Measurements from ENCODE around the gene CTSF.
"Not testable (repeated sequence)": the region's sequence is repeated elsewhere in the genome, so short reads cannot be mapped to it uniquely, and the experiment has no call there.

CTSF gene

DNA sequence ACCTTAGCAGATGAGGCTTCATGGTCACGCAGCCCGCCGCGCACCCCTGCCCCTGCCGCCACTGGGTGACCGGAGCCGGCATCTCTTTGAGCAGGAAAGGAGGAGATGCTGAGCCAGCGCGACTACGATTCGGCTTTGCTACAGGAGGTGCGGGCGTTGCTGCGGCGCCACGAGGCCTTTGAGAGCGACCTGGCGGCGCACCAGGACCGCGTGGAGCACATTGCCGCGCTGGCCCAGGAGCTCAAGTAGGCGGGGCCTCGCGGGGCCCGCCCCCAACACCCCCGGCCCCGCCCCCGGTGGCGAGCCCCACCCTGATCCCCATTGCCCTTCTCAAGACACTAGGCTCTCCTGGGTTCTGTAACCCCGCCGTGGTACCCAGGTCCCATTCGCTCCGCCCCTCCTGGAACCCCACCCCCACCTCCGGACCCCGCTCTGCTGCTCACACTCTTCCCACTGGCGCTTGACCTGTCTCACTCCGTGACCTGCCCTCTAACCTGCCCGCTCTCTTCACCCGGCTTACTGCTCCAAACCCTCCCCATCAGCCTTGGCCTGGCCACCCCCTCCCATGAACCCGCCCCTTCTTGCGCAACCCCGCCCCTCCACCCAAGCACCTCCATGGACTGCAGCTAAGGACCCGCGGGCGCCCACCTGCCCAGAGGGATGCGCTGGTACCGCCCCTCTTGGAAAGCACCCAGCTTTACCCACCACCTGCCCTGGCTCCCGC, 9.1 kb downstream of the CTSF start:
- DNase-seq (ENCODE audit: low spot score), result no peak

DNA sequence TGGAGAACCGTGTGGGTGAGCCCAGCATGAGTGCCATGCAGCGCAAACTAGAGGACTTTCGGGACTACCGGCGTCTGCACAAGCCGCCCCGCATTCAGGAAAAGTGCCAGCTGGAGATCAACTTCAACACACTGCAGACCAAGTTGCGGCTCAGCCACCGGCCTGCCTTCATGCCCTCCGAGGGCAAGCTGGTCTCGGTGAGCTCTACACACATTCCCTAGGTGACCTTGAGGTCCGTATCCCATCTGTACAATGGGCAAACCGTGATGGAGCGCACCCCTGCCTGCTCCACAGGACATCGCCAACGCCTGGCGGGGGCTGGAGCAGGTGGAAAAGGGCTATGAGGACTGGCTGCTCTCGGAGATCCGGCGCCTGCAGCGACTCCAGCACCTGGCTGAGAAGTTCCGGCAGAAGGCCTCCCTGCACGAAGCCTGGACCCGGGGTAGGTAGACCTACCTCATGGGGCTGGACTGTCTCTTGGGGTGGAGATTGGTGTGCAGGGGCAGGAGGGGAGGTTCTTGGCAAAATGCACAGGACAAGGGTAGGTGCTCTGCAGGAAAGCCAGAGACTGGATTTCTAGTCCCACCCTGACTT, 10.6 kb downstream of the CTSF start:
- no peak for DNase-seq (ENCODE audit: low spot score)

DNA sequence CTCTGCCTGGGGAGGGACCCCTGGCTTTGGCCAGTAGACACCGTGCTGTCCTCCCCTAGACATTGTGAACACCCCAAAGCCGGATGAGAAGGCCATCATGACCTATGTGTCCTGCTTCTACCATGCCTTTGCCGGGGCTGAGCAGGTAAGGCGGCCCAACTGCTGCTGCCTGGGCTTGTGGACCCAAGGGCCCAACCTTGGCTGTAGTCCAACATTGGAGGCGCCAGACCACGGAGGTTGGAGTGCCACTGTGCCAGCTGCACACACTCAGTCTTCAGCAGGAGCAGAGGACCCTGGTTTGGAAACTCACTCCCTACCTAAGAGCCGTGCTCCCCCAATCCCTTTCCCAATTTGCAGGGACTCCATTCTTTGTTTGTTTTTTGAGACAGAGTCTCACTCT, 12.3 kb downstream of the CTSF start:
- no peak for DNase-seq (ENCODE audit: low spot score)

DNA sequence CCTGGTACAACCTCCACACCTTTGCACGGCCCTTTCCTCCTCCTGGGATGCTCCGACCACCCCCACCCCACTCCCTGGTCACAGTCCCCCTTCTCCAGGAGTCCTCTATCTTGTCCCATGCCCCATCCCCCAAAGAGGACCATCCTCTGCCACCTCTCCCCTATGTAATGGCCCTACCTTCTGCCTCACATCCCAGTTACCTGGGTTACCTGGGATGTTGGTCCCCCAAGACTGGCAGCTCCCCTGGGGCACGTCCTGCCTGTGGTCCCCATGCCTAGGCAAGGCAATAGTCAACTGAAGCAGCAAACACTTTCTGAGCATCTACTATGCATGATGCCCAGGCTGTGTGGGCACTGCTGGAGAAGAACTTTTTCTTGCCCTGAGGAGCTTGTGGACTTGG, 13.0 kb downstream of the CTSF start:
- DNase-seq (ENCODE audit: low spot score), result no peak

DNA sequence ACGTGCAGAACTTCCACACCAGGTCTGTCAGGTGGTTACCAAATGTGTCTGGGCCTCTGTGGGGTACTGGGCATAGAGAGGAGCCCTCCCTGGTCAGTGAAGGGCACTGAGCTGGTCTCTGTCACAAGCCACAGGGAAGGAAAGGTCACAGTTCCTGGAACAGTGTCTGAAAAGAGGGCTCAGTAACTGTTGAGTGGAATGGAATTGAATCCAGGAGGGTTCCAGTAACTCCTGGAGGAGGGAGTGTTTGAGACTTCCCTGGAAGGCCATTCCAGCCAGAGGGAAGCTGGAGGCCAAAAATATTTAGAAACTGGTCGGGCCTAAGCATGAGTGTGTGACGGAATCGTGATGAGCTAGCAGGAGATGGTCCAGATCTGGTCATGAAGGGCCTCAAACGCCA, 13.8 kb downstream of the CTSF start:
- DNase-seq (ENCODE audit: low spot score), result no peak

DNA sequence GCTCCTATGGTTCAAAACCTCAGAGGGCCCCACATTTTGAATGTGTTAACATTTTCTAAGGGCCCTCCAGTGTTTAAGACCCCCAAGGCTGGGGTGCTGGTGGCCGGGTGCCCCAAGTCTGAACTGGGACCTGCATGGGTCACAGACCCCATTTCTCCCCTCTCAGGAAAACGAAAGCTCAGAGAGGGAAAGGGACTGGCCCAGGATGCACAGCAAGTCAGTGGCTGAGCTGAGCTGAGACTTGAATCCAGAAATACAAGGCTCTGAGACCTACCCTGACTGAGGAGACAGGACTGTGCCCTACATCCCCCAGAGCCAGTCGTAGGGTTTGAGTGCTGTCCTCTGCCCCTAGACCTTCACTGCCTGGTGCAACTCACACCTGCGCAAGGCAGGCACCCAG, 17.5 kb downstream of the CTSF start:
- DNase-seq (ENCODE audit: low spot score), result no peak

DNA sequence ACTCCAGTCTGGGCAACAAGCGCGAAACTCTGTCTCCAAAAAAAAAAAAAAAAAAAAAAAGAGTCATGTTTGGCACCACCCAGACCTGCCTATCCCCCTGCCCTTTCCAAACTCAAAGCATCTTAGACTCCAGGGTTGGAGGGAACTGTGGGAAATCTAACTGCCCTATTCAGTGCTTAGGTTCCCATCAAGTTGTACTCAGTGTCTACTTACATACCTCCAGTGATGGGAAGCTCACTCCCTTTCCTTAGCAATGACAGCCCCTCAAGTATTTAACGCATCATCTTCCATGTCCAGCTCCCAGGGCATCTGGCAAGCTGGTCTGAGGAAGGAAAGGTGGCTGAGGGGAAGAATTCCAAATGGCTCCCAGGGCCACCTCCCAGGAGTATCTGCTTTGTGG, 18.7 kb downstream of the CTSF start:
- DNase-seq (ENCODE audit: low spot score), result no peak

DNA sequence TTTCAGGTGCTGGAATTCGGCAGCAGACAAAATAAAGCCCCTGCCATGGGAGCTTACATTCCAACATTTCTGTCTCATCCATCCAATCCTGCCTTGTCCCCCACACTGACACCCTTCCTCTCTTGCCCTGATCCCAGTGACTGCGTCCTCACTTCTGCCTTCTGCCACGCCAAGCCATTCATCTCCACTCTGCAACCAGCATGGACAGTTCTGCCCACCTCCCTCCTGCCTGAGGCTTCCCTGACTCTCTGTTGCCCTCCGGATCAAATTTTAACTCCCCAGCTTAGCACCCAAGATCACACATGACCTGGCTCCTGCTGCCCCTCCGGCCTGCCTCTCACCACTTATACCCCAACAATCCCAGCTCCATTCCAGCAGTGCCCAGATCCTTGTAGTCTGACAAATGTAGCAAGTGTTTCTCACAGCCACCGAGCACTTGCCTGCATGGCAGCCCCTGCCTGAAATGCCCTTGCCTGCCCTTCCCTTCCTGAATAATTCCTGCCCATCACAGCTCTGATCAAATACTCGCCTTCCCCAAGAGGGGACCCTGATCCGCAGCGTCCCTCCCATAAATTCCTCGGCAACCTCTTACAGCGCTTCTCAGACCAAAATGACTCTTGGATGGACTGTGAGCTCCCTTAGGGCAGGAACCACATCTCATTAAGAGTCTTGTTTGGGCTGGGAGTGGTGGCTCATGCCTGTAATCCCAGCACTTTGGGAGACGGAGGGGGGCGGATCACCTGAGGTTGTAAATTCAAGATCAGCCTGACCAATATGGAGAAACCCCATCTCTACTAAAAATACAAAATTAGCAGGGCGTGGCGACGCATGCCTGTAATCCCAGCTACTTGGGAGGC, 19.4 kb downstream of the CTSF start:
- DNase-seq (ENCODE audit: low spot score), result no peak

DNA sequence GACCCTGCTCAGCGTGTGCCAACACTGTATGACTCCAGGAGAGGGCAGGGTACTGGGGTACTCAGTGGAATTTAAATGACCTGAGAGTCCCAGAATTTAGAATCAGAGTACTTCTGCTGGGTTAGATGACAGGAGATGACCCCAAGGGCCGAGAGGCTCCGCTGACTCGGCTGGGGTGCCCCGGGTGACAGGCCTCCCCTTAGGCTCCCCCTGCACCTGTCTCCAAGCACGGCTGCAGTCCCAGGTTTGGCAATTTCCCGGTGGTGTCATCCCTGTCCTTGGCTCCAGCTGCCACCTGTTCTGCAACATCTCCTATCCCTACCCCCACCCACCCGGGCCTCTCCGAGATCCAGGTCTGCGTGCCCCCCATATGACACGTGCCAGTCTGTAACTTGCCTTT, 20.4 kb downstream of the CTSF start:
- DNase-seq (ENCODE audit: low spot score), result no peak

DNA sequence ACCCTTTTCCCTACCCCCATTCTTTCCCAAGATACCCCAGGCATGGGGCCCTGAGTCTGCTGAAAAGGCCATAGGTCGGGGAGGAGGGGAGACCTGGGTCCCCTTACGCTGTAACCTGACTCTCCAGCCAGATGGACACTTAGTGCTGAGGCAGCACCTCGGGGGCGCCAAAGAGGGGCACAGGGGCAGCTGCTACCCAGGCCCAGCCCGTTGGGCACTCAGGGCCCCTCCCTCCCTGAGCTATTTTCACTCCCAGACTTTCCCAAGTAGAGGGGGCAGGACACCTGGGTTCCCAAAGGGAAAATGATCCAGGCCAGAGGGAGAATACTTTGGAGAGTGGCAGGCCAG, 20.8 kb downstream of the CTSF start:
- DNase-seq (ENCODE audit: low spot score), result no peak

DNA sequence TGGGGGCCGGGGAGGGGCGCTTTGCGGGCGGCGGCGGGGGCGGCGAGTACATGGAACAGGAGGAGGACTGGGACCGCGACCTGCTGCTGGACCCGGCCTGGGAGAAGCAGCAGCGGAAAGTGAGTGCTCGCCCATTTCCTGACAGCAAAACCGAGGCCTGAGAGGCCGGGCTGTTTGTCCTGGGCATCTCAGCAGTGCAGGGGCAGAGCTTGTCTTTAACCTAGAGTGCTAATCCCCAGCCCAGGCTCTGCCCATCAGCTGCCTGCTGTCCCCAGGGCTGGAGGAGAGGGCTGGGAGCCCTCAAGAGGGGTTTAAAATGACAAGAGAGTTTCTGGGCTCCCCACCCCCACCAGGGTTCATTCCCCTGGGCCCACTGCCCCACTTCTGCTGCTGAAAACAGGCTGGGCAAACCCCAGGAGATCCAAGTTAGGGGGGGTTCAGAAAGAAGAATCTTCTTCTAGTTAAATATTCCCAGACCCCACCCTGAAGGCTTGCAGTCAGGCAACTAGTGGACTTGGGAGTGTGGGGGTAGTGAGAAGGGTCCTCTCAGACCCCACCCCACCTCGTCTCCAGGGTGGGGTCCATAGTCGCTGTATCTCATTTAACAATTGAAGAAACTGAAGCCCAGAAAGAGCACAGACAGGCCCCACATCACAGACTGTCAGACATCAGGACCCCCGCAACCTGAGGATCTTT, 21.3 kb downstream of the CTSF start:
- no peak for DNase-seq (ENCODE audit: low spot score)

DNA sequence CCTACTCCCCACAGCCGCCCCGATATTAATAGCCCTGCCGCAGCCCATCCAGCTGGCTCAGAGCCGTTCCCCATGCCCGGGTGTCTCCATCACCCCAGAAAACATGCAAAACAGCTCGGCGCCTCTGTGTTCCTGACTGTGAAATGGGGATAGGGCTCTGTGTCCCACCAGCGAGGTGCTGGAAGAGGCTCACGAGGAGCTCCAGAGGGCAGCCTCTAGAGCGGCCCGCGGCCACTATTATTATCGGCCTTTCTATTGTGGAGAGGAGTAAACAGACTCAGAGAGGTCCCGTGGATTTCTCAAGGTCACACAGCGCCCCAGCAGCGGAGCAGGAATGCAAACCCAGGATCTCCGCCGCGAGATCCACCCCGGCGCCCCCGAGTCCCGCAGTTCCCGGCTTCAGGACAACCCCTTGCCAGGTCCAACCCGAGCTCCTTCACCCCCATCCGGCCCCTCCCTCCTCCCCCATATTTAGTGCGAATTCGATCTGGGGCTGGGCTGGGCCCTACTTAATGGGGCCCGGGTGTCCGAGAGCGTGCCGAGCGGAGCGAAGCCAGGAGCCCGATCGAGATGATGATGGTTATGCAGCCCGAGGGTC, 21.9 kb downstream of the CTSF start, which contains the start of gene ACTN3:
Gene ACTN3, plus strand, starts transcription at position 536 of the 598 bp plus-strand sequence. Its CDS starts 35 bp downstream, at position 571.
- no peak for DNase-seq (ENCODE audit: low spot score)

DNA sequence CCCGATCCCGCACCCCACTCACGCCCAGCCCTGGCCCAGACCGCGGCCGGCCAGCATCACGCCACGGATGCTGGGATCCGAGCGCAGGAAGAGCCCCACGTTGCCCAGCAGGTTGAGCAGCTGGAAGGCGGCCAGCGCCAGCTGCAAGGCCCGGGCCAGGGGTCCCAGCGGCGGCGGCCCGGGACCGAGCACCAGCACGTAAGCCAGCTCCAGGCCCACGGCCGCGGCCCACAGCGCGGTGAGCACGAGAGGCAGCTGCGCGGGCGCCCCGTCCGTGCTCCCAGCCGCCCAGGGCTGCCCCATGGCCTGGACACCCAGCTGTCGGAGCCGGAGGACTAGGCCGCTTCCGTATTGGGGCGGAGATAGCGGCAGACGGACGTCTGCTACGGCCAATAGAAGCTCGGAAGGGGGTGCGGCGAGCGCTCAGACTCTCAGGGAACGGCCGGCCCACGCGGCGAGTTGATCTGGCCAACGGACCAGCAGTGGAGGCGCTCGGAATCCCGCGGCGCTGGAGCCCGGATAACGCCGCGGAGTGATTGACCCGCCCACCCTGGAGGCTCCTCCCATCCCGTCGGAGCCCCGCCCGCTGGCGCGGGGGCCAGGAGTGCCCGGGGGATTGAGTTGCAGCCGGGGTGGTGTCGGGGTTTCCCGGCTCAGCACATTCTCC, 22.6 kb downstream of the CTSF start, which contains the start of gene ZDHHC24:
Gene ZDHHC24, minus strand, starts transcription at position 348 of the 667 bp plus-strand sequence. Its CDS starts 45 bp downstream, at position 303.
- peak; percentile 99 for DNase-seq (ENCODE audit: low spot score)

DNA sequence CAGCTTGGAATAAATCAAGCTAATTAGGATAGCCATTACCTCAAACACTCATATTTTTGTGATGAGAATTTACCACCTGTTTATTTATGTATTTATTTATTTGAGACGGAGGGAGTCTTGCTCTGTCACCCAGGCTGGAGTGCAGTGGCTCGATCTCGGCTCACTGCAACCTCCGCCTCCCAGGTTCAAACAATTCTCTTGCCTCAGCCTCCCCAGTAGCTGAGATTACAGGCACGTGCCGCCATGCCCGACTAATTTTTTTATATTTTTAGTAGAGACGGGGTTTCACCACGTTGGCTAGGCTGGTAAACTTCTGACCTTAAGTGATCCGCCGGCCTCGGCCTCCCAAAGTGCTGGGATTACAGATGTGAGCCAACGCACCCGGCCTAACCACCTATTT, 23.5 kb downstream of the CTSF start:
- not testable (repeated sequence) for DNase-seq (ENCODE audit: low spot score)

DNA sequence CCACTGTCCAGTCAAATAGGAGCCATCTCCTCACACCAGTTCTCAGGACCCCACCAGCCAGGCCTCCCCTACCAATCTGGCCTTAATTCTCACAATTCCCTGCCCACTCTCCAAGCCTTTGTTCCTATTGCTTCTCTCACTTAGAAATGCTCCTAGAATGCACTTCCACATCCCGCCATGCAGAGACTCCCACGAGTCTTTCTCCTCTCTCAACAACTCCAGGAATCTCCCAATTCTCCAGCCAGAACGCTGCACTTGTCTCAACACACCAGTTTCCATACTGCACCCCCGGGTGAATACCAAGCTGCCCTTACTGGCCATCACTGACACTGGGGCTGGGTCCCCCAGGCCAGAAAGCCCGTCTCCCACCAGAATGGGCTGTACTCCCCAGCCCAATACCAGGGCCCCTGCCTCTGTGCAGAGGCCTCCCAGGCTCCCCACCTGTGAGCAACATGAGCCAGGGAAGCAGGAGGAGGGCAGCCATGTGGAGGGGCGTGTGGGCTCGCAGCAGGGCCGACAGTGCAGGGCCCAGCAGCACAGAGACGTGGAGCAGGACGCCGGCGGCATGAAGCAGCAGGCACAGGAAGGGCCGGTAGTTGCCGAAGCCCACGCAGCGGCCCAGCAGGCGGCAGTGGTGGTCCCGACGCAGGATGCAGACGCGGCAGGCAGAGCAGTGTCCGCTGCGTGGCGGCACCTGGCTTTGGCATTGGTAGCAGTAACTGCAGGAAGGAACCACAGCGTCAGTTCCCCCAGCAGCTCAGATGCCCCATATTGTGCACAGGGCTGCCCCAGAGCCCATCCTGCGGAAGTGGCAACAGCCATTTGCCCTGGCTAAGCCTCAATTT, 24.9 kb downstream of the CTSF start:
- DNase-seq (ENCODE audit: low spot score), result peak; percentile 63

DNA sequence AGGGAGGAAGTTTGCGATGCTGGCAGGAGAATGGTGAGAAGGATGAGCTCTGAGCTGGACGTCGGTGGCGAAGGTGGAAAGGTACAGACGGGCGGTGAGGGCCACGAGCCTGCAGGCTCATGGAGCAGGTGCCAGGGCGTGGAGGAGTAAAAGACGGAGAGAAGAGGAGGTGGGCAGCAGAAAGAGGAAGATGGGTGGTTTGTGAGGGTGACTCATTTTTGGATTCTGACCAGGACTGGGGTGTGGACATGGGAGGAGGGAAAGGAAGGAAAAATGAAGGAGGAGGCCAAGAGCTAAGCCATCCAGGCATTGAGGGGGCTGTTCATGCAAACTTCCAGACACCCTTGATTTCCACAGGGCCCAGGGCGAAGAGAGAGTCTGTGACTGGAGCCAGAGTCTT, 26.0 kb downstream of the CTSF start:
- DNase-seq (ENCODE audit: low spot score), result no peak

DNA sequence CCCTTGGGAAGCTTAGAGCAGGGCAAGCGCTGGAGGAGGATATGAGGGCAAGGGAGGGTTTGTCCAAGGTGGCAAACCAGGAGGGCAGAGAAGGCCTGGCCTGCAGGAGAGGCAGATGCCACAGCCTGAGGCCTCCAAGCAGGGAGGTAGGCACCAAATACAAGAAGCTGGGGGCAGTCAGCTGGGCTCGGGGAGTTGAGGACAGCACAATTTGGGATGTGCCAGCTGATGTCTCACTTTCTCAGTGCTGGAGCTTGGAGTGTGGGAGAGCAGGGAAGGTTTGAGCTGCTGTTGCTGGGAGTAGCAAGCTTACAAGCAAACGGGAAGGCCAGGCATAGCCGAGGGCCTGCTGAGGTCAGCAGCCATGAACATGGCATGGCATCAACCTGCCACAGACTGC, 26.5 kb downstream of the CTSF start:
- DNase-seq (ENCODE audit: low spot score), result no peak

DNA sequence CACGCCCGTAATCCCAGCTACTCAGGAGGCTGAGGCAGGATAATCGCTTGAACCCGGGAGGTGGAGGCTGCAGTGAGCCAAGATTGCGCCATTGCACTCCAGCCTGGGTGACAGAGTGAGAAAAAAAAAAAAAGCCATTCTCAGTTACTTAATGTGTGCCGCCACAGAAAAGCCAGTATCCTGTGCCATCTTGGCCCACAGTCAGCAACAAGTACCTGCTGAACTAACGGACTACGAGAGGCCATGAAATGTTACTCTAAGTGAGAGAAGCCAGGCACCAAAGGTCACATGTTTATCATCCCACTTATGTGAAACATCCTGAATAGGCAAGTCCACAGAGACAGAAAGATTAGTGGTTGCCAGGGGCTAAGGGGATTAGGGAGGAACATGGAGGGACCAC, 27.8 kb downstream of the CTSF start:
- DNase-seq (ENCODE audit: low spot score), result not testable (repeated sequence)

DNA sequence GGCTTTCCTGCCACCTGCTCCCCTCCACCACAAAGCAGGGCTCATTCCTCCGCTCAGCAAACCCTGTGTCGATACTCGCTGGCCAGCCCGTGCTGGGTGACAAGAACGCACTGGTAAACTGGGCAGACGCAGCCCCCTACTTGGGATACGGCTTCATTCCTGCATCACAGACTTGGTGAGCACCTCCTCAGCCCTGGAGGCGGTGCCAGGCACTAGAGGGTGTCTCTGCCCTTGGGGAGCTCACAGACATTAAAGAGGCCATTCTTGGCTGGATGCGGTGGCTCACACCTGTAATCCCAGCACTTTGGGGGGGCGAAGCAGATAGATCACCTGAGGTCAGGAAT, 28.6 kb downstream of the CTSF start:
- no peak for DNase-seq (ENCODE audit: low spot score)

DNA sequence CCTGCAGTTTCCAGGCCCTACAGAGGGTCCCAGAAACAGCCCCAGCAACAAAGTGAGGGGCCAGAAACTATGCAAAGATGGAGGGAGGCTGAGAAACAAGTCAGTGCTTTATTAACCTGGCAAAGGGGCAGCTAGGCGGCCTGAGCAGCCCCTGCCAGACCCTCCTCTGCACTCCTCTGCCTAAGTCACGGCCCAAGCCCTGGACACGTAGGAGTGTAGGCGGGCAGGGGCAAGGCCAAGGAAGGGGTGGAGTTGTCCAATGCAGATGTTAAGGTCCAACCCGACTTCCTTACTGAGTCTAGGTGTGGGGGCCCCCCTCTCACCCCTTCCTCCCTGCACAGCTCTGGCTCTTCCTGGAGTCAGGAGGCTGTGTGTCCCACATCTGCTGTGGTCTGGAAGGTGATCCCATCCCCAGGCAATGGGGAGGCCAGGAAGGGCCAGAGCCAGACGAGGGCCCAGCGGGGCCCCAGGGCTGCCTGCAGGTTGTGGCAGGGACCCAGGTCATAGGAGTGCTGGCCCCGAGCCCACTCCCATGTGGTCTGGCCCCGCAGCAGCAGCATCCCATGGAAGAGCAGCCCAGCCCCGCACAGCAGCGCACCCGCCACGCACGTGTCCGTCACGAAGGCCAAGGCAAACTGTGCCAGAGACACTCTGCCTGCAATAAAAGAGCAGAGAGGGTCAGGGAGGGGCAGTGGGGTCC, 29.1 kb downstream of the CTSF start:
- no peak for DNase-seq (ENCODE audit: low spot score)
